DND-41 (cell line): ENCODE measurements around the gene HECTD2.

Experiments used
- ATAC-seq: fragments of 200-7000 bp; cut with Tn5 transposase; 3 replicates; pipeline ENCODE4 v1.9.1; 2021; ENCODE audit warnings: low read depth; ENCODE audit not compliant: insufficient read depth
- DNase-seq: peaks from one replicate; pipeline ENCODE4 v3.0.0-alpha.2; 2020
- H2AFZ ChIP-seq: 2 replicates; pipeline ENCODE4 v1.6.0; 2012; ENCODE audit warnings: low read depth, low read length
- H3K27ac ChIP-seq: 2 replicates; pipeline ENCODE4 v1.5.1; 2012; ENCODE audit warnings: low read length, inconsistent platforms
- H3K27me3 ChIP-seq: fragments of 200-600 bp; sonication (generic); 2 replicates; pipeline ENCODE4 v1.6.0; 2012; ENCODE audit warnings: low read length, mild to moderate bottlenecking, inconsistent platforms; ENCODE audit not compliant: insufficient read depth, poor library complexity
- H3K36me3 ChIP-seq: 2 replicates; pipeline ENCODE4 v1.5.1; 2012; ENCODE audit warnings: low read length, inconsistent platforms; ENCODE audit not compliant: insufficient read depth
- H3K4me1 ChIP-seq: 2 replicates; pipeline ENCODE4 v1.5.1; 2012; ENCODE audit warnings: mild to moderate bottlenecking, low read length; ENCODE audit not compliant: insufficient read depth
- H3K4me2 ChIP-seq: 2 replicates; pipeline ENCODE4 v1.6.0; 2012; ENCODE audit warnings: mild to moderate bottlenecking, moderate library complexity, low read length, inconsistent platforms; ENCODE audit not compliant: insufficient read depth
- H3K4me3 ChIP-seq, 2 experiments: fragments of 200-600 bp in 1 of 2; shearing (Covaris generic) in 1 of 2; 2 replicates each; pipeline ENCODE4 v1.5.1; 2012 to 2016; ENCODE audit warnings: inconsistent platforms in 2 of 2, low read length in 2 of 2, mild to moderate bottlenecking in 2 of 2, low read depth in 1 of 2, moderate library complexity in 1 of 2
- H3K79me2 ChIP-seq: 2 replicates; pipeline ENCODE4 v1.6.0; 2012; ENCODE audit warnings: low read length, inconsistent platforms; ENCODE audit not compliant: insufficient read depth
- H3K9ac ChIP-seq: 2 replicates; pipeline ENCODE4 v1.6.0; 2012; ENCODE audit warnings: low read depth, mild to moderate bottlenecking, inconsistent platforms, low read length, moderate library complexity
- H3K9me3 ChIP-seq: 2 replicates; pipeline ENCODE4 v1.5.1; 2012; ENCODE audit warnings: low read length, moderate library complexity, mild to moderate bottlenecking, inconsistent platforms; ENCODE audit not compliant: insufficient read depth, severe bottlenecking
- H4K20me1 ChIP-seq: 2 replicates; pipeline ENCODE4 v1.6.0; 2012; ENCODE audit warnings: low read length; ENCODE audit not compliant: insufficient read depth
- EZH2 ChIP-seq: IDR thresholded peaks from 3 replicates; pipeline ENCODE4 v1.6.1; 2012; ENCODE audit warnings: borderline replicate concordance, low read depth, mild to moderate bottlenecking, moderate library complexity, low read length, inconsistent platforms; ENCODE audit not compliant: severe bottlenecking
- TF ChIP-seq, protein P1 (sequence below): IDR thresholded peaks from 2 replicates; pipeline ENCODE4 v1.5.1; 2012; ENCODE audit warnings: borderline replicate concordance, low read length, moderate library complexity, mild to moderate bottlenecking; ENCODE audit not compliant: poor library complexity, severe bottlenecking; ENCODE audit errors: extremely low read depth

Gene HECTD2

DNA sequence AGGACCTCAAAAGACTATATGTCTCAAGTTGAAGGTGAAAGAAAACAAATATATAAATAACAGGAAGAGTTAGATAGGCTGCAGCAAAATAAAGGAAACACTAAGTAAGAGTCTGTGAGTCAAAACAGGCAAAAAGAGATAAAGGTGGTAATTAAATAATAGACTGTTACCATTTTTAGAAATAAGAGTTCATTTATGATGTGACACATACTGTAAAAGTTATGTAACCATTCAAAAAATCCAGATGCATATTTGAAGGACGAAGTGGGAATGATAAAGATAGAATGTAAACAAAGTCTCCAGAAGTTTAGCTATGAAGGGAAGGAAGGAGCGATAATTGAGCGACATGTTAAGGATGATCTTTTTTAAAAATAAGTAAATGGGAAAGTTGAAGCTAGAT lies 50.5 kb downstream of the HECTD2 start:
- no peaks in the 10 kb centered on the region for H3K4me1 ChIP-seq
- no peak overlapping the region for H2AFZ ChIP-seq
- TF ChIP-seq, protein P1, sequence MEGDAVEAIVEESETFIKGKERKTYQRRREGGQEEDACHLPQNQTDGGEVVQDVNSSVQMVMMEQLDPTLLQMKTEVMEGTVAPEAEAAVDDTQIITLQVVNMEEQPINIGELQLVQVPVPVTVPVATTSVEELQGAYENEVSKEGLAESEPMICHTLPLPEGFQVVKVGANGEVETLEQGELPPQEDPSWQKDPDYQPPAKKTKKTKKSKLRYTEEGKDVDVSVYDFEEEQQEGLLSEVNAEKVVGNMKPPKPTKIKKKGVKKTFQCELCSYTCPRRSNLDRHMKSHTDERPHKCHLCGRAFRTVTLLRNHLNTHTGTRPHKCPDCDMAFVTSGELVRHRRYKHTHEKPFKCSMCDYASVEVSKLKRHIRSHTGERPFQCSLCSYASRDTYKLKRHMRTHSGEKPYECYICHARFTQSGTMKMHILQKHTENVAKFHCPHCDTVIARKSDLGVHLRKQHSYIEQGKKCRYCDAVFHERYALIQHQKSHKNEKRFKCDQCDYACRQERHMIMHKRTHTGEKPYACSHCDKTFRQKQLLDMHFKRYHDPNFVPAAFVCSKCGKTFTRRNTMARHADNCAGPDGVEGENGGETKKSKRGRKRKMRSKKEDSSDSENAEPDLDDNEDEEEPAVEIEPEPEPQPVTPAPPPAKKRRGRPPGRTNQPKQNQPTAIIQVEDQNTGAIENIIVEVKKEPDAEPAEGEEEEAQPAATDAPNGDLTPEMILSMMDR, result no peak
- no peak for TF ChIP-seq EZH2
- no peak overlapping the region for H3K27ac ChIP-seq
- no peaks in the 10 kb centered on the region for H3K9me3 ChIP-seq
- no peaks in the 10 kb centered on the region for H3K27me3 ChIP-seq
- DNase-seq, result no peak
- no peak overlapping the region for H3K9ac ChIP-seq
- no peak for ATAC-seq
- no peak overlapping the region for H3K4me3 ChIP-seq
- no peak overlapping the region for H3K4me2 ChIP-seq
- no peaks in the 10 kb centered on the region for H3K79me2 ChIP-seq
- H3K36me3 ChIP-seq, result peaks cover 19% of the 10 kb centered on the region; the same call in 1 of the 2 replicates
- H4K20me1 ChIP-seq, result no peaks in the 10 kb centered on the region

DNA sequence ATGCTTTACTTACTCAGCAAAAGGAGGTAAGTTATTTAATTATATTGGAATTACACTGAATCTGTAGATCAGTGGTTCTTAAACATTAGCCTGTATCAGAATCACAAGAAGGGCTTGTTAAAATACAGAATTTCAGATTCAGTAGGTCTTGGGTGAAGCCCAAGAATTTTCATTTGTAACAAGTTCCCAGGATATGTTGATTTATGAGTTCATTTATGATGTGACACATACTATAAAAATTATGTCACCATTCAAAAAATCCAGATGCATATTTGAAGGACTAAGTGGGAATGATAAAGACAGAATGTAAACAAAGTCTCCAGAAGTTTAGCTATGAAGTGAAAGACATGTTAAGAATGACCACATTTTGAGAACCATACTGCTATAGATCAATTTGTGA lies 52.3 kb downstream of the HECTD2 start:
- Histone ChIP-seq H3K79me2 (no peaks in the 10 kb centered on the region), H3K27ac (no peak overlapping the region), H2AFZ (no peak overlapping the region), H3K4me1 (no peaks in the 10 kb centered on the region), H4K20me1 (no peaks in the 10 kb centered on the region), H3K4me3 (no peak overlapping the region), H3K27me3 (no peaks in the 10 kb centered on the region), H3K9ac (no peak overlapping the region), H3K9me3 (no peaks in the 10 kb centered on the region), H3K4me2 (no peak overlapping the region), H3K36me3 (peaks cover 24% of the 10 kb centered on the region; the same call in 1 of the 2 replicates)
- TF ChIP-seq, protein P1, result no peak
- no peak for TF ChIP-seq EZH2
- ATAC-seq (no peak), DNase-seq (no peak)

DNA sequence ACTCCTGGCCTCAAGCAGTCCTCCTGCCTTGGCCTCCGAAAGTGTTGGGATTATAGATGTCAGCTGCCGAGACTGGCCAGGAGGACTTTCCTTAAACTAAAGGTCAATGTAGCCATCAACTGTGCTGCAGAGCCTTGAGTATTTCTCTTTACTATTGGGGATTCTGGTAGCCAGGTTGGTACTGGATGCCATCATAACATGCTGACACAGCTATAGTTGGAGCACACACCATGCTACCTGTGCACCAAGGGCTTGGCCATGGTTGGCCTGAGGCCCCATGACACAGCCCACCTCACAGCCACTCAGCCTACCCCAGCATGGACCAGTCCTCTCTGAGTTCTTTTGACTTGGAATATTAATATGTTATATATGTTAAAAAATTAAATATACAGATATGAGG lies 54.4 kb downstream of the HECTD2 start:
- Histone ChIP-seq H3K27me3 (no peaks in the 10 kb centered on the region), H4K20me1 (no peaks in the 10 kb centered on the region), H3K4me2 (no peak overlapping the region), H3K27ac (no peak overlapping the region), H3K79me2 (no peaks in the 10 kb centered on the region), H3K36me3 (peaks cover 27% of the 10 kb centered on the region; the same call in 1 of the 2 replicates), H3K9ac (no peak overlapping the region), H3K4me1 (no peaks in the 10 kb centered on the region), H3K4me3 (no peak overlapping the region), H3K9me3 (no peaks in the 10 kb centered on the region), H2AFZ (no peak overlapping the region)
- DNase-seq (no peak), ATAC-seq (no peak)
- no peak for TF ChIP-seq EZH2
- TF ChIP-seq, protein P1, result no peak

DNA sequence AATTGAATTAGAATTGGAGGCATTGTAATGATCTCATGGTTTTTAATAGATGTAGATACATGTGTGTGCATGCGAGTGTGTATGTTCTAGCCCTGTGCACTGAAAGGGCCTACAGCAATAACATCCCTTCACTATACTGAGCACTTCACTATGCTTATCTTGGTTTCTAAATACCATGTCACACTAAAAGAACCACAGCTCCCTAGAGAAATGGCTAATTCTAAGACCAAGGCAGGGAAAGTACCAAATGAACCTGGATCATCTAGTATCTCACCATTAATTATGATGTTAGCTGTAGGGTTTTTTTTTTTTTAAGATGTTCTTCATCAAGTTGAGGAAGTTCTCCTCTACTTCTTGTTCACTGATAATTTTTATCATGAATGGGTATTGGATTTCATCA lies 55.1 kb downstream of the HECTD2 start:
- H3K4me1 ChIP-seq, result no peaks in the 10 kb centered on the region
- peaks cover 26% of the 10 kb centered on the region; the same call in 1 of the 2 replicates for H3K36me3 ChIP-seq
- no peak for ATAC-seq
- H3K27ac ChIP-seq, result no peak overlapping the region
- no peak overlapping the region for H3K9ac ChIP-seq
- H3K4me2 ChIP-seq, result no peak overlapping the region
- no peaks in the 10 kb centered on the region for H3K79me2 ChIP-seq
- no peak for DNase-seq
- no peaks in the 10 kb centered on the region for H3K9me3 ChIP-seq
- H3K4me3 ChIP-seq, result no peak overlapping the region
- H4K20me1 ChIP-seq, result no peaks in the 10 kb centered on the region
- H3K27me3 ChIP-seq, result no peaks in the 10 kb centered on the region
- TF ChIP-seq, protein P1, result no peak
- TF ChIP-seq EZH2, result no peak
- H2AFZ ChIP-seq, result no peak overlapping the region
